Progenitor cell of endocrine pancreas (in vitro differentiated cells): ENCODE data around the gene KRT84. TPM values are rescaled to one million over a fixed set of nuclear protein-coding genes. Genes with fewer than 3 reads are reported as not detected.

Experiments
- DNase-seq: peaks from one replicate; pipeline ENCODE4 v3.0.0; 2021; ENCODE audit warnings: low spot score; ENCODE audit not compliant: unreplicated experiment
- H3K27ac Mint-ChIP-seq: 2 replicates; pipeline ENCODE4 v1.8.0; 2021; ENCODE audit warnings: mild to moderate bottlenecking, moderate library complexity, mixed read lengths
- H3K27me3 Mint-ChIP-seq: 2 replicates; pipeline ENCODE4 v1.8.0; 2021; ENCODE audit warnings: mixed read lengths
- H3K36me3 Mint-ChIP-seq: 2 replicates; pipeline ENCODE4 v1.8.0; 2022; ENCODE audit warnings: mixed read lengths; ENCODE audit not compliant: insufficient read depth
- H3K4me1 Mint-ChIP-seq: 2 replicates; pipeline ENCODE4 v1.8.0; 2021; ENCODE audit warnings: low read depth, mixed read lengths
- H3K4me3 Mint-ChIP-seq: 2 replicates; pipeline ENCODE4 v1.8.0; 2021; ENCODE audit warnings: low read depth, mild to moderate bottlenecking, moderate library complexity, mixed read lengths
- H3K9me3 Mint-ChIP-seq: 2 replicates; pipeline ENCODE4 v1.8.0; 2021; ENCODE audit warnings: low read depth, mixed read lengths
- CTCF ChIP-seq: fragments of 200-600 bp; sonication (generic); IDR thresholded peaks from one replicate; pipeline ENCODE4 v1.5.0; 2021; ENCODE audit warnings: antibody characterized with exemption, mild to moderate bottlenecking; ENCODE audit not compliant: unreplicated experiment
- long read RNA-seq: library from polyadenylated mRNA; unstranded; transcript quantifications from one replicate; pipeline ENCODE4 v2.0.0, GENCODE V29; 2020
- total RNA-seq: library from RNA; stranded (reverse); gene quantifications from 2 replicates; pipeline ENCODE4 v1.2.1, GENCODE V29; 2021

The KRT84 gene
- total RNA-seq, result not detected in 2 replicates
- long read RNA-seq, result 0 reads

- DNase-seq, result no peak
- H3K4me3 Mint-ChIP-seq, result no peak within 1 kb of the TSS
- no peak for TF ChIP-seq CTCF
- peaks cover 31% of the 10 kb centered on the region for H3K27me3 Mint-ChIP-seq
- no peaks in the 10 kb centered on the region for H3K36me3 Mint-ChIP-seq
- H3K4me1 Mint-ChIP-seq, result peaks cover 2% of the 10 kb centered on the region
- H3K27ac Mint-ChIP-seq, result no peak within 1 kb of the TSS
- H3K9me3 Mint-ChIP-seq, result no peaks in the 10 kb centered on the region
Observed at GRCh38 chr12:52385226-52385702, at the start of gene KRT84. KRT84 (minus strand) TSS chr12:52385652; CDS start chr12:52385585, 67 bp downstream.

GRCh38 chr12:52434760-52435530, 49.5 kb upstream of the KRT84 start:
- Mint-ChIP-seq H3K27me3 (peaks cover 30% of the 10 kb centered on the region), H3K9me3 (no peaks in the 10 kb centered on the region), H3K4me3 (no peak overlapping the region), H3K27ac (no peak overlapping the region), H3K4me1 (peaks cover 14% of the 10 kb centered on the region), H3K36me3 (no peaks in the 10 kb centered on the region)
- no peak for DNase-seq
- no peak for TF ChIP-seq CTCF

- H3K27me3 Mint-ChIP-seq, result peaks cover 37% of the 10 kb centered on the region
- no peaks in the 10 kb centered on the region for H3K36me3 Mint-ChIP-seq
- no peaks in the 10 kb centered on the region for H3K9me3 Mint-ChIP-seq
- peaks cover 14% of the 10 kb centered on the region for H3K4me1 Mint-ChIP-seq
- no peak within 1 kb of the TSS for H3K4me3 Mint-ChIP-seq
- TF ChIP-seq CTCF, result no peak
- DNase-seq, result no peak
- no peak within 1 kb of the TSS for H3K27ac Mint-ChIP-seq
Observed at GRCh38 chr12:52434081-52434733, 48.8 kb upstream of the KRT84 start, which contains the start of gene KRT75. KRT75 (minus strand) TSS chr12:52434371; CDS start chr12:52434304, 67 bp downstream.

GRCh38 chr12:52433501-52434080, 48.1 kb upstream of the KRT84 start:
- no peak for TF ChIP-seq CTCF
- H3K36me3 Mint-ChIP-seq, result no peaks in the 10 kb centered on the region

GRCh38 chr12:52432559-52433207, 47.2 kb upstream of the KRT84 start:
- TF ChIP-seq CTCF, result no peak
- Mint-ChIP-seq H3K36me3 (no peaks in the 10 kb centered on the region), H3K9me3 (no peaks in the 10 kb centered on the region), H3K4me3 (no peak overlapping the region), H3K4me1 (peaks cover 14% of the 10 kb centered on the region), H3K27ac (no peak overlapping the region), H3K27me3 (peaks cover 44% of the 10 kb centered on the region)
- no peak for DNase-seq

More at GRCh38 chr12:52433501-52434080, 48.1 kb upstream of the KRT84 start:
- DNase-seq, result no peak
- Mint-ChIP-seq H3K4me3 (no peak overlapping the region), H3K9me3 (no peaks in the 10 kb centered on the region), H3K4me1 (peaks cover 14% of the 10 kb centered on the region), H3K27me3 (peaks cover 42% of the 10 kb centered on the region), H3K27ac (no peak overlapping the region)
